ENCODE results near the gene DENND4C. TPM values are rescaled to one million over a fixed set of nuclear protein-coding genes. Genes with fewer than 3 reads are reported as not detected.

DENND4C gene
- total RNA-seq, 2 experiments from 2014 or later = 28.8 to 38.6 TPM

DNA sequence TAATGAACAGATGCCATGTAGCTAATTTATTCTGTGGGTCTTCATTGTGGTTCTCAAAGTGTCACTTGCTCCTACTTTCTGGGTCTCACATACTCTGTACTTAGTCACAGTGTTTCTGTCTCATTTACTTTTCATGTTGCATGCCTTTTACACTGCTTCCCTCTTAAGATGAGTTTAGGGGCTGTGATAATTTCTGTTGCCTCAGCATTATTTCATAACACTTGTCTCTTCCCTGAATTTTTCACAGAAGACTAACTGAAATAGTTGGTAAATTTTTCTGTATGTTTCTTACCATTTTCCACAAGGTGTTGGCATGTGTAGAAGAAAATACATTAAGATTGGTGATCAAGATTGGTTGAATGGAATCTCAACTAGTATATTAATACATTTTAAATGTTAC lies 59.6 kb downstream of the DENND4C start:
- peaks cover 2% of the 10 kb centered on the region for H3K4me1 Mint-ChIP-seq
- H3K36me3 Mint-ChIP-seq = peaks cover 29% of the 10 kb centered on the region
- H3K27ac Mint-ChIP-seq = no peak overlapping the region
- no peaks in the 10 kb centered on the region for H3K9me3 Mint-ChIP-seq (ENCODE audit: low read depth)
- DNase-seq (no peak), ATAC-seq (no peak)
- H3K27me3 Mint-ChIP-seq = no peaks in the 10 kb centered on the region
- CTCF ChIA-PET = no interaction called here
- no peak overlapping the region for H3K4me3 Mint-ChIP-seq

DNA sequence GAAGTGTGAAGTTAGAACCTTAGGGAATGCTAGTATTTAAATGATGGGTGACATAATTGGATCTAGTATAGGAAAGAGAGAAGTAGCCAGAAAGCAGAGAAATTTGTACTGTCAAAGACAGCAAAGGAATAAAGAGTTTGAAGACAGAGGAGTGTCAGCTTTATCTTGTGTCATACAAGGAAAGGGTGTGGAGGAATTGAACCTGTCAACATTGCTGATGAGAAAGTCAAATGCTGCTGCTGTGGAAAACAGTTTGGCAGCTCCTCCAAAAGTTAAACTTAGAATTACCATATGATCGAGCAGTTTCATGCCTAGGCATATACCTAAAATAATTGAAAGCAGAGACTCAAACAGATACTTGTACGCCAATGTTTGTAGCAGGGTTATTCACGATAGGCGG lies 63.7 kb downstream of the DENND4C start:
- Mint-ChIP-seq H3K36me3 (peaks cover 32% of the 10 kb centered on the region), H3K4me3 (no peak overlapping the region), H3K27me3 (no peaks in the 10 kb centered on the region), H3K4me1 (peaks cover 2% of the 10 kb centered on the region), H3K27ac (no peak overlapping the region), H3K9me3 (ENCODE audit: low read depth) (no peaks in the 10 kb centered on the region)
- ATAC-seq = no peak
- CTCF ChIA-PET = no interaction called here
- DNase-seq = no peak

GRCh38 chr9:19298436-19299000 lies 68.0 kb downstream of the DENND4C start:
- ATAC-seq = no peak
- Mint-ChIP-seq H3K36me3 (peaks cover 31% of the 10 kb centered on the region), H3K4me3 (no peak overlapping the region), H3K9me3 (ENCODE audit: low read depth) (no peaks in the 10 kb centered on the region), H3K27ac (no peak overlapping the region), H3K27me3 (no peaks in the 10 kb centered on the region), H3K4me1 (no peaks in the 10 kb centered on the region)
- no peak for DNase-seq
- CTCF ChIA-PET = interaction anchor here (0.6 kb wide), 1 partner anchor 151 kb away, joined by 3 read pairs; no protein-coding TSS in a partner anchor

DNA sequence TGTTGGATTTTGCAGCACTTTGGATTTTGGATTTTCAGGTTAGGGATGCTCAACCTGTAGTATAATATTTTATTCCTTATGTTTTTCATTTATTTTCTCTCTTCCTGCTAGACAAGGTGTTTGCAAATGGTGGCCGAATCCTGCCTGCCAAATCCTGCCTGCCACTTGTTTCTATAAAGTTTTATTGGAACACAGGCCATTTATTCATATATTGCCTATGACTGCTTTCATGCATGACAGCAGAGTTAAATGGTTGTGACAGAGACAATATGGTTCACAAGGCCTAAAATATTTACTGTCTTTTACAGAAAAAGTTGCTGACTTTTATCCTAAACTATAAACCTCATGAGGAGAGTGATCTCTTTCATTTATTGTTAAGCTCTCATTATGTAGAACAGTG lies 72.7 kb downstream of the DENND4C start:
- H3K36me3 Mint-ChIP-seq = peaks cover 26% of the 10 kb centered on the region
- no peaks in the 10 kb centered on the region for H3K9me3 Mint-ChIP-seq (ENCODE audit: low read depth)
- ATAC-seq = no peak
- no peak overlapping the region for H3K27ac Mint-ChIP-seq
- H3K4me1 Mint-ChIP-seq = no peaks in the 10 kb centered on the region
- H3K4me3 Mint-ChIP-seq = no peak overlapping the region
- DNase-seq = no peak
- no peaks in the 10 kb centered on the region for H3K27me3 Mint-ChIP-seq
- CTCF ChIA-PET = interaction anchor here (1.3 kb wide), 1 partner anchor 154 kb away, joined by 3 read pairs; no protein-coding TSS in a partner anchor

- Mint-ChIP-seq H3K27me3 (no peaks in the 10 kb centered on the region), H3K36me3 (peaks cover 25% of the 10 kb centered on the region), H3K4me1 (no peaks in the 10 kb centered on the region), H3K4me3 (no peak overlapping the region), H3K27ac (no peak overlapping the region), H3K9me3 (ENCODE audit: low read depth) (no peaks in the 10 kb centered on the region)
- DNase-seq (no peak), ATAC-seq (no peak)
- CTCF ChIA-PET = no interaction called here
Measured at GRCh38 chr9:19306568-19306967, 76.1 kb downstream of the DENND4C start.

GRCh38 chr9:19310246-19310645 lies 79.8 kb downstream of the DENND4C start:
- no peaks in the 10 kb centered on the region for H3K9me3 Mint-ChIP-seq (ENCODE audit: low read depth)
- no peak for DNase-seq
- H3K36me3 Mint-ChIP-seq = peaks cover 13% of the 10 kb centered on the region
- H3K4me3 Mint-ChIP-seq = no peak overlapping the region
- ATAC-seq = no peak
- CTCF ChIA-PET = no interaction called here
- no peaks in the 10 kb centered on the region for H3K27me3 Mint-ChIP-seq
- no peaks in the 10 kb centered on the region for H3K4me1 Mint-ChIP-seq
- H3K27ac Mint-ChIP-seq = no peak overlapping the region

DNA sequence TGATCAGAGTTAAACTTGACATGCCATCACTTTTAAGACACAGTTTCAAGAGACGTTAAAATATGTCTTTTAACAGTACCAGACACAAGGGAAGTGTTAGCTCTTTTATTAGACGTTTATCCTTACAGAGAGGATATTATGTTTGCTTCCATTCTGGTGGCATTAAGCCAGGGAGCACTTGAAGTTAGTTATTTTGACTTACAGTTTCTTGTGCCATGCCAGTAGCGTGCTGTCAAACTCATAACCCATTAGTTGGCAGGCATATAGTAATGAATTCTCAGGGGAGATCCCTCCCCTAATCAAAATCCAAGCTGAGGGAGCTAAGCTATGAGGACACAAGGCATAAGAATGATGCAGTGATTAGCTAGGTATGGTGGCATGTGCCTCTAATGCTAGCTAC lies 83.1 kb downstream of the DENND4C start:
- peaks cover 10% of the 10 kb centered on the region for H3K36me3 Mint-ChIP-seq
- DNase-seq (no peak), ATAC-seq (no peak)
- H3K4me3 Mint-ChIP-seq = no peak overlapping the region
- no peaks in the 10 kb centered on the region for H3K27me3 Mint-ChIP-seq
- no peaks in the 10 kb centered on the region for H3K4me1 Mint-ChIP-seq
- H3K27ac Mint-ChIP-seq = no peak overlapping the region
- H3K9me3 Mint-ChIP-seq (ENCODE audit: low read depth) = no peaks in the 10 kb centered on the region
- CTCF ChIA-PET = no interaction called here

DNA sequence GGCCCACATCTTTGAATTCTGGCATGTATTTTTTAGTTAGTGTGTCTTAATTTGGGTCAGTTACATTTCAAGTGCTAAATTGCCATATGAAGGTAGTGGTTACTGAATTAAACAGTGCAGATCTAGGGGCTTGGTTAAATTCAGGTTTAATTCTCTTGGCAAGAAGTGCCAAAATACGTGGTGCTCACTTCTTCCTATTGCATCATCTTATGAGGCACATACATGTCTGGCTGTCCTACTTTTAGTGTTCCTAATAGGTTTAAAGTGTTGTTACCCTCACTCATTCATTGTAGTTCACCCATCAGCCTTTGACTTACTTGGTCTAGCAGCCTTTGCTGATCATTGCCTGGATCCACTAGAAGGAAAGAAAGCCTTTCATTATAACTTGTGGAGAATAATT lies 90.0 kb downstream of the DENND4C start:
- Mint-ChIP-seq H3K36me3 (peaks cover 22% of the 10 kb centered on the region), H3K27ac (no peak overlapping the region), H3K9me3 (ENCODE audit: low read depth) (no peaks in the 10 kb centered on the region), H3K27me3 (no peaks in the 10 kb centered on the region), H3K4me3 (no peak overlapping the region), H3K4me1 (no peaks in the 10 kb centered on the region)
- DNase-seq (no peak), ATAC-seq (no peak)
- CTCF ChIA-PET = no interaction called here

DNA sequence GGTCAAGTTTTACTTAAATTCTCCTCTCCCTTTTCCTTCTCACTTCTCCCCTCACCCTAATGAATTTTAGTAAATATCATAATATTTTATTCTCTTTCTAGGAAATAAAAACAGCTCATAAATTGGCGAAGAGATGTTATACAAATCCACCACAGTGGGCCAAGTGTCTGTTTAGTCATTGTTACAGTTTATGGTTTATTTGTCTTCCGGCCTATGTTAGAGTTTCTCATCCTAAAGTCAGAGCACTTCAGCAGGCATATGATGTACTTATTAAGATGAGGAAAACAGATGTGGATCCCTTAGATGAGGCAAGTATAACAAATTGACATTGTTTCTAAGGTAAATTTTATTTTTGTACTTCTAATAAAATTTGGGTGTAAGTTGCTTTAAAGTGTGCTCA lies 101.4 kb downstream of the DENND4C start:
- no peak overlapping the region for H3K27ac Mint-ChIP-seq
- H3K4me3 Mint-ChIP-seq = no peak overlapping the region
- peaks cover 15% of the 10 kb centered on the region for H3K36me3 Mint-ChIP-seq
- ATAC-seq (no peak), DNase-seq (no peak)
- CTCF ChIA-PET = no interaction called here
- no peaks in the 10 kb centered on the region for H3K4me1 Mint-ChIP-seq
- H3K9me3 Mint-ChIP-seq (ENCODE audit: low read depth) = no peaks in the 10 kb centered on the region
- H3K27me3 Mint-ChIP-seq = no peaks in the 10 kb centered on the region

DNA sequence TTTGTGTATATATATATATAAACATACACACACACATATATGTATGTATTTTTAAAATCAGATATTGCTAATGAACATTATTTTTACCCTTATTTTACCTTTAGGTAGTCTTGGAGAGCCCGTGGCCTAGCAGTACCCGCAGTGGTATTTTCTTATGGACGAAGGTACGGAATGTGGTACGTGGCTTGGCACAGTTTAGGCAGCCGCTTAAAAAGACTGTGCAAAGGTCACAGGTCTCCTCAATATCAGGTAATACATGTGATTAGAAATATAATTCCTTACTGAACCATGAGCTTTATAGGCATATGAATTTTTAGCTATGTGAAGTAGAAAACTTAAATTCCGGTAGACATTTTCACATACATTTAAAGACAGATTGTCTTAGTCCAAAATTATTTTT lies 105.7 kb downstream of the DENND4C start:
- Mint-ChIP-seq H3K27ac (no peak overlapping the region), H3K27me3 (no peaks in the 10 kb centered on the region), H3K36me3 (peaks cover 23% of the 10 kb centered on the region), H3K9me3 (ENCODE audit: low read depth) (no peaks in the 10 kb centered on the region), H3K4me3 (no peak overlapping the region), H3K4me1 (no peaks in the 10 kb centered on the region)
- no peak for ATAC-seq
- DNase-seq = no peak
- CTCF ChIA-PET = interaction anchor here (1.1 kb wide), 1 partner anchor 129 kb away, joined by 3 read pairs; no protein-coding TSS in a partner anchor

DNA sequence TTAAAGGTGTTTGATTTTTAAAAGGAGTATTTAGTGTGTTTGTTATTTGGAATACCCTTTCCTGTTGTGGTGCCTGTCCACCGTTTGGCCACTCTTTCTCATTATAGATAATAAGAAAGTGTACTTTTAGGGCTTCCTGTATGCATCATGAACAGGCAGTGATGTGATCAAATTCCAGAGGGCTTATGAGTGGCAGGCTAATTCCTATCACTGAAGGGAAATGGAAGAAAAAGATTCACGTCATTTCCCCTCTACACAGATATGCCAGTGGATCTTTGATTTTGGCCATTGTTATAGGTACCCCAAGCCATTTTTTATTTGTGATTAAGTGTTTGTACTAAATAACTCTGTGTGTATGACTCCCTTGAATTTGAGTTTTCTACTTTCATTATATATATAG lies 112.5 kb downstream of the DENND4C start:
- DNase-seq (no peak), ATAC-seq (no peak)
- H3K9me3 Mint-ChIP-seq (ENCODE audit: low read depth) = no peaks in the 10 kb centered on the region
- H3K4me3 Mint-ChIP-seq = no peak overlapping the region
- no peak overlapping the region for H3K27ac Mint-ChIP-seq
- no peaks in the 10 kb centered on the region for H3K27me3 Mint-ChIP-seq
- no peaks in the 10 kb centered on the region for H3K4me1 Mint-ChIP-seq
- CTCF ChIA-PET = no interaction called here
- H3K36me3 Mint-ChIP-seq = peaks cover 33% of the 10 kb centered on the region

- Mint-ChIP-seq H3K4me1 (no peaks in the 10 kb centered on the region), H3K4me3 (no peak overlapping the region), H3K36me3 (peaks cover 24% of the 10 kb centered on the region), H3K27me3 (no peaks in the 10 kb centered on the region), H3K27ac (no peak overlapping the region), H3K9me3 (ENCODE audit: low read depth) (no peaks in the 10 kb centered on the region)
- DNase-seq (no peak), ATAC-seq (no peak)
- CTCF ChIA-PET = interaction anchor here (1.1 kb wide), 1 partner anchor 12 kb away, joined by 3 read pairs; no protein-coding TSS in a partner anchor
Measured at GRCh38 chr9:19358701-19359100, 128.2 kb downstream of the DENND4C start.

- CTCF ChIA-PET = interaction anchor here (0.6 to 1.6 kb wide), 2 partner anchors 67 to 96 kb away, joined by 3 read pairs; no protein-coding TSS in a partner anchor
- Mint-ChIP-seq H3K4me1 (peaks cover 1% of the 10 kb centered on the region), H3K27ac (no peak overlapping the region), H3K36me3 (peaks cover 29% of the 10 kb centered on the region), H3K4me3 (no peak overlapping the region), H3K27me3 (no peaks in the 10 kb centered on the region), H3K9me3 (ENCODE audit: low read depth) (no peaks in the 10 kb centered on the region)
- DNase-seq = no peak
- no peak for ATAC-seq
Measured at GRCh38 chr9:19369107-19369506, 138.6 kb downstream of the DENND4C start.

DNA sequence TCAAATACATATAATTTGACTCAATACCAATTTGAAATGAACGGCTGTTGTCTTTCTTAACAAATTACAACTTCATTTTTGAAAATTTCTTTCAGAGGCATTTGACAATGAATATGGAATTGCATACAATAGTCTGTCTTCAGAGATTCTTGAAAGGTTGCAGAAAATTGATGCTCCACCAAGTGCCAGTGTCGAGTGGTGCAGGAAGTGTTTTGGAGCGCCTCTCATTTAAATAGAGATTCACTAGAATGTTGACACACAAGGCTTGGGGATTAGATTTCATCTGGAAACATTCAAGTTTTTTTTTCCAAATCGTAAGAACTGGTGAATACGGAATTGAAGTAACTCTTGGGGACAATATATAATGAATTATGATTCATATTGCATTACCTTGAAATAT lies 141.4 kb downstream of the DENND4C start:
- peaks cover 24% of the 10 kb centered on the region for H3K4me1 Mint-ChIP-seq
- no peak for DNase-seq
- no peak overlapping the region for H3K4me3 Mint-ChIP-seq
- H3K9me3 Mint-ChIP-seq (ENCODE audit: low read depth) = no peaks in the 10 kb centered on the region
- no peak for ATAC-seq
- H3K27me3 Mint-ChIP-seq = no peaks in the 10 kb centered on the region
- H3K27ac Mint-ChIP-seq = peak overlapping the region; percentile 28
- H3K36me3 Mint-ChIP-seq = peaks cover 40% of the 10 kb centered on the region
- CTCF ChIA-PET = interaction anchor here (1.4 kb wide), 1 partner anchor 13 kb away, joined by 3 read pairs; no protein-coding TSS in a partner anchor

DNA sequence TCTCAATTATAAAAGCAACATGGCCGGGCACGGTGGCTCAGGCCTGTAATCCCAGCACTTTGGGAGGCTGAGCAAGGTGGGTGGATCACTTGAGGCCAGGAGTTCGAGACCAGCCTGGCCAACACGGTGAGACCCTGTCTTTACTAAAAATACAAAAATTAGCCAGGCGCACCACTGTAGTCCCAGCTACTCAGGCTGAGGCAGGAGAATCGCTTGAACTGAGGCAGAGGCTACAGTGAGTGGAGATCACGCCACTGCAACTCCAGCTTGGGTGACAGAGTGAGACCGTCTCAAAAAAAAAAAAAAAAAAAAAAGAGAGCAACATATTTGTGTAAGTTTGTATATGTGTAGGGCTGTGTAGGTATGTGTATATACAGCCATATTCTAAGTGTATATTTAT lies 142.1 kb downstream of the DENND4C start:
- DNase-seq (no peak), ATAC-seq (no peak)
- Mint-ChIP-seq H3K27ac (no peak overlapping the region), H3K4me1 (peaks cover 30% of the 10 kb centered on the region), H3K27me3 (no peaks in the 10 kb centered on the region), H3K4me3 (no peak overlapping the region), H3K36me3 (peaks cover 45% of the 10 kb centered on the region), H3K9me3 (ENCODE audit: low read depth) (no peaks in the 10 kb centered on the region)
- CTCF ChIA-PET = no interaction called here
